Tibial nerve (tissue), 4 donors: Measurements from ENCODE around the gene MYADML2.

ENCODE experiments used
- CTCF ChIP-seq, 5 experiments: fragments of 200-600 bp in 3 of 5; fragments of 450-650 bp in 2 of 5; sonication (generic) in 3 of 5; IDR thresholded peaks; one replicate each; pipeline ENCODE4 v1.5.1; 2016 to 2019; ENCODE audit warnings: antibody characterized with exemption in 5 of 5, mild to moderate bottlenecking in 3 of 5, moderate library complexity in 2 of 5
- EP300 ChIP-seq, 2 donors: sonication (generic); formaldehyde crosslinking; IDR thresholded peaks; one replicate each; pipeline ENCODE4 v1.6.1; 2017; ENCODE audit warnings: antibody characterized with exemption in 2 of 2, mild to moderate bottlenecking in 1 of 2
- POLR2A ChIP-seq, 2 donors: fragments of 450-650 bp; IDR thresholded peaks; one replicate each; pipeline ENCODE4 v1.6.1; 2017; ENCODE audit warnings: antibody characterized with exemption in 2 of 2, mild to moderate bottlenecking in 2 of 2, moderate library complexity in 2 of 2

DNA sequence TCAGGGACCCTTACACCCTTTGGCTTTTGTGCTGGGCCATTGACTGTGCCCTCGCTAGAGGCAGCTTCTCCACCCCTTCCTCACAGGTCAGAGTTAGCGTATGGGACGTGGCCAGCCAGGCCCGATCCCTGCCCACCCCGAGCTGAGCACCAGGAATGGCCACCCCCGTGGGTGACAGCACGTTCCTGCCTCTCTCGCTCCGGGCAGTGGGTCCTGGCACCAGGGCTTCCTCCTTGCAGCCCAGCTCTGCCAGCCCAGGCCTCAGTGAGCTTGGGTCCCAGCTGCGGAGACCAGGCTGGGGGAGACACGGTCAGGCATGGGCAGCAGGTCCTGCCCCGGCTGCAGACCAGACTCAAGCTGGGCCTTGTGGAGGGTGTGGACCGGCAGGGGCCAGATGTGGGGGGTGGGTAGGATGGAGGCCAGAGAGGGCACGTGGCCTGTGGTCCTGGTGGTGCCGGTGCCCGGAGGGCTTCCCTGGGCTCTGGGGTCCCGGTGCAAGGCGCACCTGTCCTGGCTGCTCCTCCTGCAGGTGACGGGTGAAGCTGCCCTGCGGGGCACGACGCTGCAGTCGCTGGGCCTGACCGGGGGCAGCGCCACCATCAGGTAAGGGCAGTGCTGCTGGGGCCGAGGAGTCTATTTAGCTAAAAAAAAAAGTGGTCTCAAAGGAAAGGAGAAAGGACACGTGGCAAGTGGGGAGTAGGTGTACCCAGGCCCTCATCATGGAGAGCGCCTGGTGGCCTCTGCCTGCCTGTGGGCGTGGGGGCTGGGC, 48.6 kb upstream of the MYADML2 start:
- TF ChIP-seq CTCF (IDR thresholded peaks at IDR 0.05): no peak
- no peak for TF ChIP-seq POLR2A (IDR thresholded peaks at IDR 0.05)
- TF ChIP-seq EP300 (IDR thresholded peaks at IDR 0.05): no peak
